Suprapubic skin (tissue), 4 donors: ENCODE data around the gene NXPH3. TPM values are rescaled to one million over a fixed set of nuclear protein-coding genes. Genes with fewer than 3 reads are reported as not detected.

Source experiments
- DNase-seq, 2 donors: peaks; one replicate each; pipeline ENCODE4 v3.0.0-alpha.2; 2019; ENCODE audit warnings: low spot score in 2 of 2
- H3K27ac ChIP-seq: fragments of 200-600 bp; sonication (generic); one replicate; pipeline ENCODE4 v1.5.1; 2019
- H3K27me3 ChIP-seq: fragments of 200-600 bp; sonication (generic); one replicate; pipeline ENCODE4 v1.5.1; 2019
- H3K36me3 ChIP-seq: fragments of 200-600 bp; sonication (generic); one replicate; pipeline ENCODE4 v1.5.1; 2019
- H3K4me1 ChIP-seq: fragments of 200-600 bp; sonication (generic); one replicate; pipeline ENCODE4 v1.5.1; 2019
- H3K4me3 ChIP-seq: fragments of 200-600 bp; sonication (generic); one replicate; pipeline ENCODE4 v1.5.1; 2019; ENCODE audit warnings: mild to moderate bottlenecking
- H3K9me3 ChIP-seq: fragments of 200-600 bp; sonication (generic); one replicate; pipeline ENCODE4 v1.5.1; 2019
- EP300 ChIP-seq: sonication (generic); formaldehyde crosslinking; IDR thresholded peaks from one replicate; pipeline ENCODE4 v1.6.1; 2017; ENCODE audit warnings: antibody characterized with exemption
- POLR2A ChIP-seq, 2 donors: fragments of 450-650 bp; IDR thresholded peaks; one replicate each; pipeline ENCODE4 v1.6.1; 2017; ENCODE audit warnings: antibody characterized with exemption in 2 of 2, mild to moderate bottlenecking in 2 of 2, moderate library complexity in 2 of 2
- POLR2AphosphoS5 ChIP-seq, 3 donors: sonication (generic); formaldehyde crosslinking; IDR thresholded peaks; one replicate each; pipeline ENCODE4 v1.6.1; 2017; ENCODE audit warnings: antibody characterized with exemption in 3 of 3
- WGBS: methylation state at CpG from one replicate; pipeline ENCODE4 v1.1.5; 2018; 5-methylcytosine and 5-hydroxymethylcytosine counted together
- total RNA-seq, 4 donors: library from RNA; depleted of rRNA; stranded (reverse); fragments of >200 nt; gene quantifications; one replicate each; pipeline ENCODE4 v1.1.0, GENCODE V29; 2016
- TF ChIP-seq, protein P1 (sequence below), 2 donors: fragments of 200-600 bp in 1 of 2; fragments of 450-650 bp in 1 of 2; sonication (generic) in 1 of 2; IDR thresholded peaks; one replicate each; pipeline ENCODE4 v1.5.1; 2016 to 2019; ENCODE audit warnings: antibody characterized with exemption in 2 of 2, mild to moderate bottlenecking in 1 of 2, moderate library complexity in 1 of 2

NXPH3 gene
- total RNA-seq, 4 donors from 2014 or later = 1.3 to 5.0 (median 1.5) TPM

DNA sequence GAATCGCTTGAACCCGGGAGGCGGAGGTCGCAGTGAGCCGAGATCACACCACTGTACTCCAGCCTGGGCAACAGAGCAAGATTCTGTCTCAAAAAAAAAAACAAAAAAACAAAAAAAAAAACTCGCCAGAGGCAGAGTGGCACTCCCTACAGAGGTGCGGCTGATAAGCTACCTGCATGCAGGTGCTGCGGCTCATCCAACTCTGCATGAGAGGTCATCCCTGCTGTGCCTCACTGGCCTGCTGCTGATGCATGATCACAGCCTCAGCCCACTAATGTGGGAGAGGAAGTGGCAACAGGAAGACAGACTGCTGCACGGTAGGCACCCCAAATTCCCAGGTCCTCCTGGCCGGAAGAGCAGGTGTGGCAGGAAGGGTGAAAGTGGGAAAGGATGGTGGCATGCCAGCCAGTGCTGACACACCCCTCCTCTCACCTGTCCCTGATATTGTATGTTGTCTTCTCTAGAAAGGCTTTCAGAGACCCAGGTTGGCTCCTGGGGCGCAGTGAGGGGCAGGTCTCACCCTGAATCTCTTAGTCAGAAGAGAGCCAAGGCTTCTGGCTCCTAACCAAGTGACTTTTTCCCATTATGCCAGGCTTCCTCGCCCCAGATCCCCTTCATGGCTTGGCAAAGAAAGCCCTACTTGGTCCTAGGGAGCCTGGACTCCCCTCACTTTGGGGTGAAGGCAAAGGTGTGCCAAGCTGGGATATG, 11.8 kb downstream of the NXPH3 start:
- 71% methylated on average over 11 of the region's 12 CpGs for WGBS
- no peak overlapping the region for H3K27ac ChIP-seq
- peaks cover under 1% of the 10 kb centered on the region for H3K36me3 ChIP-seq
- TF ChIP-seq POLR2A (IDR thresholded peaks at IDR 0.05) (no peak), EP300 (no peak), POLR2AphosphoS5 (IDR thresholded peaks at IDR 0.05) (no peak)
- TF ChIP-seq, protein P1, sequence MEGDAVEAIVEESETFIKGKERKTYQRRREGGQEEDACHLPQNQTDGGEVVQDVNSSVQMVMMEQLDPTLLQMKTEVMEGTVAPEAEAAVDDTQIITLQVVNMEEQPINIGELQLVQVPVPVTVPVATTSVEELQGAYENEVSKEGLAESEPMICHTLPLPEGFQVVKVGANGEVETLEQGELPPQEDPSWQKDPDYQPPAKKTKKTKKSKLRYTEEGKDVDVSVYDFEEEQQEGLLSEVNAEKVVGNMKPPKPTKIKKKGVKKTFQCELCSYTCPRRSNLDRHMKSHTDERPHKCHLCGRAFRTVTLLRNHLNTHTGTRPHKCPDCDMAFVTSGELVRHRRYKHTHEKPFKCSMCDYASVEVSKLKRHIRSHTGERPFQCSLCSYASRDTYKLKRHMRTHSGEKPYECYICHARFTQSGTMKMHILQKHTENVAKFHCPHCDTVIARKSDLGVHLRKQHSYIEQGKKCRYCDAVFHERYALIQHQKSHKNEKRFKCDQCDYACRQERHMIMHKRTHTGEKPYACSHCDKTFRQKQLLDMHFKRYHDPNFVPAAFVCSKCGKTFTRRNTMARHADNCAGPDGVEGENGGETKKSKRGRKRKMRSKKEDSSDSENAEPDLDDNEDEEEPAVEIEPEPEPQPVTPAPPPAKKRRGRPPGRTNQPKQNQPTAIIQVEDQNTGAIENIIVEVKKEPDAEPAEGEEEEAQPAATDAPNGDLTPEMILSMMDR (IDR thresholded peaks at IDR 0.05) = no peak
- H3K4me3 ChIP-seq = no peak overlapping the region
- H3K9me3 ChIP-seq = no peaks in the 10 kb centered on the region
- H3K27me3 ChIP-seq = no peaks in the 10 kb centered on the region
- peaks cover 3% of the 10 kb centered on the region for H3K4me1 ChIP-seq
- DNase-seq = no peak

DNA sequence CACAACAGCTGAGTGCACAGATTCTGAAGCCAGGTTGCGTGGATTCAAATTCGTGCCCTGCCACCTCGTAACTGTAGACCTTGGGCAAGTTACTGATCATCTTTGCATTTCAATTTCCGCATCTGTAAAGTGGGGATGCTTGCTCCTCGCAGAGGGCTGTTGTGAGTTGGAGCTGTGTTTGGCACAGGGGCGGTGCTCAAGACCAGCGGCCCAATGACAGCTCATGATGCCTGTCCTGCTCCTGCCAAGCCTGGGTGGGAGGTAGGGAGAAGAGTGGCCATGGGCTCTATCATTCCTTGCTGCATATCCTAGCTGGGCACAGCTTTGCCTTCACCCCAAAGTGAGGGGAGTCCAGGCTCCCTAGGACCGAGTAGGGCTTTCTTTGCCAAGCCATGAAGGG, 12.6 kb downstream of the NXPH3 start:
- H3K4me1 ChIP-seq = peaks cover 3% of the 10 kb centered on the region
- no peak overlapping the region for H3K4me3 ChIP-seq
- no peak overlapping the region for H3K27ac ChIP-seq
- peaks cover 9% of the 10 kb centered on the region for H3K36me3 ChIP-seq
- no peaks in the 10 kb centered on the region for H3K9me3 ChIP-seq
- DNase-seq = no peak
- WGBS = 86% methylated on average over 6 of the region's 8 CpGs
- TF ChIP-seq, protein P1 (IDR thresholded peaks at IDR 0.05) = no peak
- TF ChIP-seq POLR2A (IDR thresholded peaks at IDR 0.05) = no peak
- no peak for TF ChIP-seq POLR2AphosphoS5 (IDR thresholded peaks at IDR 0.05)
- no peak for TF ChIP-seq EP300
- no peaks in the 10 kb centered on the region for H3K27me3 ChIP-seq

DNA sequence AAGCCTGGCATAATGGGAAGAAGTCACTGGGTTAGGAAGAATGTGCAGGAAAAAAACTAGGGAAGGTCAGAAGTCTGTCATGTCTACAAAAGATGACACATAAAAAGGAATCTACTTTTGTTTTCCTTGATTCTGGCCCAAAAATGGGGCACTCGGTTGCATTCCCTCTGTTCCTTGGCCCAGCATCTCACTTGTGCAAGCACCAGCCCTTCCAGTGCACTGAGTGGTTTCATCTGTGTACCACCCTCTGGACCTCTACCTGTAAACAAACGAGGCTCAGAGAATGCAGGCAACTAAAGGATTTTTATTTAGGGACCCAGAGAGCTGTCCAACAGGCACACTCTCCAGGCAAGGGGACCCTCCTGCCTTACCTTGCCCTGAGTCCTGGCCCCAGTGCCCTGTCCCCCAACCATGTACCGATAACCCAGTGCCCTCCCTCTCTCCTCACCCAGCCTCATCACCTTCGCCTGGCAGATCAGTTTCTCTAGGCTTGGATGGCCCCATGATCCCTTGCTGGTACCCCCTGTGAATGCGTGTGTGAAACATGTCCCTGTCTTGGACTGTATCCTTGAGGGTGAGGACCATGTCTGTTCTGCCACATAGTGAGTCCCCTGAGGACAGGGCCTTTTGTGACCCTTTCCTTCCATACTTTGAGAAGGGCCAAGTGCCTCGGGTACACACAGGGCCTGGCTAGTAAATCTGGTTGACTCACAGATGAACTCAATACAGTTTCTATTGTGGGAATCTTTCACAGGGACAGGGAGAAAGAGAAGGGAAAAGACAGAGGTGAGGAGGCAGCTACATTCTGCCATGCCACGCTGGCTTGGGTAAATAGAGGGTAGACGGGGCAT, 13.3 kb downstream of the NXPH3 start:
- H3K4me1 ChIP-seq = peaks cover 3% of the 10 kb centered on the region
- H3K27me3 ChIP-seq = no peaks in the 10 kb centered on the region
- no peak overlapping the region for H3K4me3 ChIP-seq
- 78% methylated on average over 7 of the region's 8 CpGs for WGBS
- H3K36me3 ChIP-seq = peaks cover 9% of the 10 kb centered on the region
- DNase-seq = no peak
- H3K9me3 ChIP-seq = no peaks in the 10 kb centered on the region
- TF ChIP-seq, protein P1 (IDR thresholded peaks at IDR 0.05) = no peak
- no peak for TF ChIP-seq POLR2A (IDR thresholded peaks at IDR 0.05)
- no peak for TF ChIP-seq POLR2AphosphoS5 (IDR thresholded peaks at IDR 0.05)
- no peak for TF ChIP-seq EP300
- no peak overlapping the region for H3K27ac ChIP-seq

DNA sequence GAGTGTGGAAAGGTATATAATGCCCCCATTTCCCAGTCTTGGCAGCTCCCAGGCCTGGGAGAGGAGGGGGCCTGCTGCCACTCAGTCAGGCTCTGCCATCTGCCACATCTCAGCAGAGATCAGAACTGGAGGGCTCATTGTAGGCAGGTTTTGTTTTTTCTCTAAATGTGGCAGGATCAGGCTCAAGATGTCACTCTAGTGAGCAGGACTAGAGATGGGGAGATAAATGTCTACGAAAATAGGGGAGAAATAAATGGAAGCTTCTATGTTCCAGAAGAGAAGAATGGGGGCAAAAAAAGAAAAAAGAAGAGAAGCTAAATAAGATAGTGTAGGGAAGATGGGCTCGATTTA, 13.9 kb downstream of the NXPH3 start:
- TF ChIP-seq EP300 (no peak), POLR2A (IDR thresholded peaks at IDR 0.05) (no peak), POLR2AphosphoS5 (IDR thresholded peaks at IDR 0.05) (no peak)
- TF ChIP-seq, protein P1 (IDR thresholded peaks at IDR 0.05) = no peak
- H3K27ac ChIP-seq = no peak overlapping the region
- peaks cover 13% of the 10 kb centered on the region for H3K36me3 ChIP-seq
- DNase-seq = no peak
- 88% methylated on average over 2 of the region's 2 CpGs for WGBS
- H3K27me3 ChIP-seq = no peaks in the 10 kb centered on the region
- peaks cover 3% of the 10 kb centered on the region for H3K4me1 ChIP-seq
- no peaks in the 10 kb centered on the region for H3K9me3 ChIP-seq
- H3K4me3 ChIP-seq = no peak overlapping the region

DNA sequence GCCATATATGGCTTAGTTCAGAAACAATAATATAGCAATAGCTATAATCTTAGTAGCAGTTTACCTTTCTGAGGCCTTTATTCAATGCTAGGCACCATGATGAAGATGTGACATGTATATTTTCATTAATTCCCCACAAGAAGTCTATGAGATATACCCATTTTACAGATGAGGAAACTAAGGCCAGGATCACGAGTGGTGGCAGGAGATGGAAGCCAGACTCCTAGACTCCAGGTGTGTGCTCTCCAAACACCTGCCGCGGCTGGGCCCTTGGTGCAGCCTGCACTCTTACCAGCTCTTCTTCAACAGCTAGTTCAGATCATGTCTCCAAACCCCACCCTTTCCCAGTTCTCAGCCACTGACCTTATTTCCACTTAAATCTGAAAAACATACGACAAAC, 15.2 kb downstream of the NXPH3 start:
- WGBS = 90% methylated on average over 4 of the region's 4 CpGs
- no peaks in the 10 kb centered on the region for H3K27me3 ChIP-seq
- H3K4me1 ChIP-seq = peaks cover 3% of the 10 kb centered on the region
- H3K4me3 ChIP-seq = no peak overlapping the region
- DNase-seq = no peak
- no peak for TF ChIP-seq EP300
- TF ChIP-seq POLR2AphosphoS5 (IDR thresholded peaks at IDR 0.05) = no peak
- TF ChIP-seq POLR2A (IDR thresholded peaks at IDR 0.05) = no peak
- TF ChIP-seq, protein P1 (IDR thresholded peaks at IDR 0.05) = no peak
- H3K36me3 ChIP-seq = peaks cover 20% of the 10 kb centered on the region
- no peaks in the 10 kb centered on the region for H3K9me3 ChIP-seq
- no peak overlapping the region for H3K27ac ChIP-seq
